Neural cell (in vitro differentiated cells): ENCODE measurements around the gene OTUD7B. TPM values are rescaled to one million over a fixed set of nuclear protein-coding genes. Genes with fewer than 3 reads are reported as not detected.

Experiments used
- polyA plus RNA-seq: library from polyadenylated mRNA; depleted of rRNA; stranded (reverse); fragments of >200 nt; gene quantifications from 2 replicates; pipeline ENCODE4 v1.2.3, GENCODE V29; 2014

The OTUD7B gene
- polyA plus RNA-seq, 1 donor from 2014 or later = 2.1 TPM

Other genes with a start within 250 kb of the OTUD7B start
- not detected in 2 replicates for gene FCGR1A, start 228.0 kb downstream of the OTUD7B start, polyA plus RNA-seq
- 19.6 and 26.3 TPM in 2 replicates for gene BOLA1, start 111.2 kb downstream of the OTUD7B start, polyA plus RNA-seq
- gene SV2A, start 92.9 kb downstream of the OTUD7B start, polyA plus RNA-seq = 78.1 and 95.3 TPM in 2 replicates
- gene SF3B4, start 82.9 kb downstream of the OTUD7B start, polyA plus RNA-seq = 7.8 and 14.1 TPM in 2 replicates
- 0.58 and 1.6 TPM in 2 replicates for gene MTMR11, start 73.8 kb downstream of the OTUD7B start, polyA plus RNA-seq
- gene VPS45, start 57.0 kb upstream of the OTUD7B start, polyA plus RNA-seq = 150 and 174 TPM in 2 replicates
- gene PLEKHO1, start 139.2 kb upstream of the OTUD7B start, polyA plus RNA-seq = 203 and 213 TPM in 2 replicates
- 16.6 and 17.9 TPM in 2 replicates for gene ANP32E, start 225.4 kb upstream of the OTUD7B start, polyA plus RNA-seq
- 1.1 and 1.5 TPM in 2 replicates for gene CA14, start 247.0 kb upstream of the OTUD7B start, polyA plus RNA-seq